ENCODE results near the gene KIAA1217. TPM values are rescaled to one million over a fixed set of nuclear protein-coding genes. Genes with fewer than 3 reads are reported as not detected.

Gene KIAA1217
- total RNA-seq, 1 donor from 2014 or later, result 4.1 TPM

- FAIRE-seq (no peak), DNase-seq (ENCODE audit: low spot score in 2 of 2) (no peak)
Observed at GRCh38 chr10:24384954-24385353, 176.0 kb downstream of the KIAA1217 start.

- DNase-seq (ENCODE audit: low spot score in 2 of 2) (no peak), FAIRE-seq (no peak)
Observed at GRCh38 chr10:24385776-24386175, 176.8 kb downstream of the KIAA1217 start.

- no peak for DNase-seq (ENCODE audit: low spot score in 2 of 2)
- no peak for FAIRE-seq
Observed at GRCh38 chr10:24390146-24390700, 181.3 kb downstream of the KIAA1217 start.

GRCh38 chr10:24390746-24391145 is 181.8 kb downstream of the KIAA1217 start:
- FAIRE-seq (no peak), DNase-seq (ENCODE audit: low spot score in 2 of 2) (no peak)

- no peak for FAIRE-seq
- no peak for DNase-seq (ENCODE audit: low spot score in 2 of 2)
Observed at GRCh38 chr10:24393201-24393600, 184.3 kb downstream of the KIAA1217 start.

GRCh38 chr10:24394461-24395190 is 185.7 kb downstream of the KIAA1217 start:
- FAIRE-seq, result no peak
- no peak for DNase-seq (ENCODE audit: low spot score in 2 of 2)

- DNase-seq (ENCODE audit: low spot score in 2 of 2) (no peak), FAIRE-seq (no peak)
Observed at GRCh38 chr10:24396396-24396795, 187.5 kb downstream of the KIAA1217 start.

- FAIRE-seq, result no peak
- no peak for DNase-seq (ENCODE audit: low spot score in 2 of 2)
Observed at GRCh38 chr10:24397662-24398061, 188.7 kb downstream of the KIAA1217 start.

GRCh38 chr10:24404567-24404966 is 195.6 kb downstream of the KIAA1217 start:
- FAIRE-seq (no peak), DNase-seq (ENCODE audit: low spot score in 2 of 2) (no peak)

GRCh38 chr10:24405635-24406034 is 196.7 kb downstream of the KIAA1217 start:
- DNase-seq (ENCODE audit: low spot score in 2 of 2) (no peak), FAIRE-seq (no peak)

GRCh38 chr10:24406809-24407483 is 198.0 kb downstream of the KIAA1217 start:
- FAIRE-seq, result no peak
- DNase-seq (ENCODE audit: low spot score in 2 of 2), result no peak

- FAIRE-seq, result no peak
- no peak for DNase-seq (ENCODE audit: low spot score in 2 of 2)
Observed at GRCh38 chr10:24407928-24408327, 199.0 kb downstream of the KIAA1217 start.

- FAIRE-seq, result no peak
- no peak for DNase-seq (ENCODE audit: low spot score in 2 of 2)
Observed at GRCh38 chr10:24408365-24408764, 199.4 kb downstream of the KIAA1217 start.

GRCh38 chr10:24414597-24414996 is 205.7 kb downstream of the KIAA1217 start:
- no peak for DNase-seq (ENCODE audit: low spot score in 2 of 2)
- no peak for FAIRE-seq

GRCh38 chr10:24415455-24416125 is 206.7 kb downstream of the KIAA1217 start:
- DNase-seq (ENCODE audit: low spot score in 2 of 2) (peak in 1 of 2 donors; percentile 28), FAIRE-seq (no peak)

GRCh38 chr10:24416248-24416647 is 207.3 kb downstream of the KIAA1217 start:
- FAIRE-seq (no peak), DNase-seq (ENCODE audit: low spot score in 2 of 2) (no peak)

- FAIRE-seq, result no peak
- no peak for DNase-seq (ENCODE audit: low spot score in 2 of 2)
Observed at GRCh38 chr10:24417053-24417452, 208.1 kb downstream of the KIAA1217 start.

GRCh38 chr10:24418532-24418931 is 209.6 kb downstream of the KIAA1217 start:
- FAIRE-seq (no peak), DNase-seq (ENCODE audit: low spot score in 2 of 2) (no peak)

- FAIRE-seq (no peak), DNase-seq (ENCODE audit: low spot score in 2 of 2) (no peak)
Observed at GRCh38 chr10:24419066-24419465, 210.1 kb downstream of the KIAA1217 start.

GRCh38 chr10:24425151-24425550 is 216.2 kb downstream of the KIAA1217 start:
- FAIRE-seq, result no peak
- DNase-seq (ENCODE audit: low spot score in 2 of 2), result no peak

Measured in frontal cortex (tissue), 4 donors.